ENCODE results near the gene FCSK.
A peak's percentile ranks its signal among the peaks of the same experiment; 100 is the strongest.

DNA sequence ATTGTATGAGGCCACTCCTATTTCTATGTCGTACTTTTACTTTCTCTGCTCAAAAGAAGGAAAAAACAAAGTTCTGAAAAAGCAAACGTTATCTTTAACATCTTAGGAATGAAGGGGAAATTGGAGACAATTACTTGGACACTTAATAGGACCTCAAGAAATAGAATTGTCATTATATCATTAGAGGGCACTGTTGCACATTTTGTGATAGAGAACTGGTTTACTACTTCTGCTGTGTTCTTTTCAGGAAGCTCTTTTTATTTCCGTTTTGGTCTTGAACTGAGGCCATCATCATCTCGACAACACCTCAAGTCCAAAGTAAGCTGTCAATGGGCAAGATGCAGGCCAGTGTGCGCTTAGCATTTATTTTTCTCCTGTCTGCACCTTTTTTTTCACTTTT lies 54.4 kb downstream of the FCSK start:
- TF ChIP-seq, protein P1, sequence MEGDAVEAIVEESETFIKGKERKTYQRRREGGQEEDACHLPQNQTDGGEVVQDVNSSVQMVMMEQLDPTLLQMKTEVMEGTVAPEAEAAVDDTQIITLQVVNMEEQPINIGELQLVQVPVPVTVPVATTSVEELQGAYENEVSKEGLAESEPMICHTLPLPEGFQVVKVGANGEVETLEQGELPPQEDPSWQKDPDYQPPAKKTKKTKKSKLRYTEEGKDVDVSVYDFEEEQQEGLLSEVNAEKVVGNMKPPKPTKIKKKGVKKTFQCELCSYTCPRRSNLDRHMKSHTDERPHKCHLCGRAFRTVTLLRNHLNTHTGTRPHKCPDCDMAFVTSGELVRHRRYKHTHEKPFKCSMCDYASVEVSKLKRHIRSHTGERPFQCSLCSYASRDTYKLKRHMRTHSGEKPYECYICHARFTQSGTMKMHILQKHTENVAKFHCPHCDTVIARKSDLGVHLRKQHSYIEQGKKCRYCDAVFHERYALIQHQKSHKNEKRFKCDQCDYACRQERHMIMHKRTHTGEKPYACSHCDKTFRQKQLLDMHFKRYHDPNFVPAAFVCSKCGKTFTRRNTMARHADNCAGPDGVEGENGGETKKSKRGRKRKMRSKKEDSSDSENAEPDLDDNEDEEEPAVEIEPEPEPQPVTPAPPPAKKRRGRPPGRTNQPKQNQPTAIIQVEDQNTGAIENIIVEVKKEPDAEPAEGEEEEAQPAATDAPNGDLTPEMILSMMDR (IDR thresholded peaks at IDR 0.05) = peak in 1 of 6 experiments; percentile 13
- no peak for TF ChIP-seq POLR2A (IDR thresholded peaks at IDR 0.05)
